ENCODE measurements around the gene ZNF678. TPM values are rescaled to one million over a fixed set of nuclear protein-coding genes. Genes with fewer than 3 reads are reported as not detected.

ZNF678 gene
- polyA plus RNA-seq (ENCODE audit: low read depth in 6 of 6) = 10 to 100 TPM in 5 of 6 donors, 1 to 10 TPM in 1; 6.5 to 19.5 (median 14.4) TPM

DNA sequence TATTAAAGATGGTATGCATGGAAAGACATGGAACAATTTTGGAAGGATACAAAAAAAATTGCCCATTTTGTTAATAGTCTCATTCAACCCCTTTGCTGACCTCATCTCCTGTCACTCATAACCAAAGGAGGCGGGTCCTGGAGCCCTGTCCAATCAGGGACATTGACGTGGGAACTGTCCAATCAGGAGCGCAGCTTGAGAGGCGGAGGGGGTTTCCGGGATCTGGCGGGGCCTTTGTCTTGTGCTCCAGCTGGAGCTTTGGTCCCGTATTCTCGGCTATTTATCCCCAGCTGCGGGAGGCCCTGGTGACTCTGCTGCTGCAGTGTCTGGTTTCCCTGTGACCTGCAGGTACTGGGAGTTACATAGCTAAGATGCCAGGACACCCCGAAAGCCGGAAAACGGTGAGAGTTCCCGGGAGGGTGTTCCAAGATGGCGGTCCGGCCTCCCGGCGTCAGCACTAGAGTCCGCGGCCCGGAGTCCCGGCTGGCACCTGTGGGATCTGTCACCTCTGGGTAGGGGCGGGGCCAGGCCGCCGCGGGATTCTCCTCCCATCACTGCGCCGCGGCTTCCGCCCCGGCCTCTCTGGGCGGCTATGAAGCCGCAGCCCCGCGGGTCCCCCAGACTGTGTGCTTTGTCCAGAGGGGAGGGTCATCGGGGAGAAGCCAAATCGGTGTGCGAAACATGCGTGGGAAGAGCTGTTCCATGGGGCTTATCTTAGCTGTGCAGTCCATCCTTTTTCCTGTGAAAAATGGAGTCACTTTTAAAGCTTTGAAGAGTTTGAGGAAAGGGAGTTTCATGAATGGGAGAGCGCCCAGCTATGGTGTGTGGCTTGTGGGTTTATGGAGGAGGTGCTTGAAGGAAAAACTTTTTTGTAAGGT is at the start of gene ZNF678:
ZNF678 (plus strand) TSS at position 233 of the 878 bp plus-strand sequence. CDS start 87,436 bp downstream, outside the sequence.
- ATAC-seq (ENCODE audit: low read depth in 2 of 2) (peak; percentile 88 to 89), DNase-seq (peak; percentile 89)
- Mint-ChIP-seq H3K27me3 (peaks cover 28 to 33% (median 32%) of the 10 kb centered on the region in 3 donors), H3K36me3 (peaks cover 5 to 25% of the 10 kb centered on the region in 2 donors), H3K9me3 (peaks cover 0 to 10% (median 3%) of the 10 kb centered on the region in 7 donors), H3K4me1 (peaks cover 36 to 63% (median 60%) of the 10 kb centered on the region in 3 donors), H3K27ac (peak within 1 kb of the TSS; percentile 97 to 99 (median 98)), H3K4me3 (peak within 1 kb of the TSS; percentile 95 to 99 (median 97))

DNA sequence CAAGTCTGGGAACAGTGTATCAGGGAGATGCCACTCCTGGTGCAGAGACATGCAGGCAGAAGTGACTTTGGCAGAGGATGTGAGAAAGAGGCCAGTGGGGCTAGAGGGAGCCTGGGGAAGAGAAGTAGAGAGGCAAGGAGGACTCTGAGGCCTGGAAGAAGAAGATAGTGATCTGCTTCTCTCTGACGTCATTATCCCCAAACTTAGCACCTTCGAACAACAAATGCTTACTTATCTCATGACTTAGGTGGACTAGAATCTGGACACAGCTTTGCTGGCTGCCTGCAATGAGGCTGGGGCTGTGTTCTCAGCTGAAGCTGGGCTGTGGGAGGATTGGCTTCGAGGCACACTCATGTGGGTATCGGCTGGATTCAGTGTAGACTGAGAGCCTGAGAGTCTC is 44.5 kb upstream of the ZNF678 start:
- Mint-ChIP-seq H3K4me1 (no peaks in the 10 kb centered on the region), H3K36me3 (no peaks in the 10 kb centered on the region), H3K27me3 (peaks cover 10 to 12% (median 11%) of the 10 kb centered on the region in 3 donors), H3K27ac (no peak overlapping the region), H3K4me3 (no peak overlapping the region), H3K9me3 (peaks cover 0 to 2% (median 0%) of the 10 kb centered on the region in 7 donors)
- no peak for DNase-seq
- no peak for ATAC-seq (ENCODE audit: low read depth in 2 of 2)

DNA sequence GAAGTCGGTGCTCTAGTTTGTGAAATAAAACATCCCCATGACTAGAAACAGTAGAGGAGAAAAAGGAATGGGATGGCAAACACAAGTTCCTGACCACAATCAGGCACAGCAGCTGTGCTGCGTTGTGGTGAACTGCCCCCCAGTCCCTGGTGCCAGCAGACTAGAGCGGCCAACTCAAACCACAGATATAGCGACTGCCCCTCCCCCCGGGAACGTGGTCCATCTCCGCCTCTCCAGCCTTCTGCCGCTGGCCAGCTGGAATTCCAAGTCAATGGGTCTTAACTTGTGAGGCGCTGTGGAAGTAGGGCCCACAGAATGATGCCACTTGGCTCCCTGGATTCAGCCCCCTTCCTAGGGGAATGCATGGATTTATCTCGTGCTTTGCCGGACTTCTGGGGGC is 41.6 kb upstream of the ZNF678 start:
- no peak for DNase-seq
- no peak overlapping the region for H3K4me3 Mint-ChIP-seq
- H3K4me1 Mint-ChIP-seq = no peaks in the 10 kb centered on the region
- H3K36me3 Mint-ChIP-seq = peaks cover 0 to 6% of the 10 kb centered on the region in 2 donors
- peaks cover 4 to 25% (median 12%) of the 10 kb centered on the region in 7 donors for H3K9me3 Mint-ChIP-seq
- H3K27me3 Mint-ChIP-seq = peaks cover 8 to 11% (median 8%) of the 10 kb centered on the region in 3 donors
- no peak for ATAC-seq (ENCODE audit: low read depth in 2 of 2)
- no peak overlapping the region for H3K27ac Mint-ChIP-seq

DNA sequence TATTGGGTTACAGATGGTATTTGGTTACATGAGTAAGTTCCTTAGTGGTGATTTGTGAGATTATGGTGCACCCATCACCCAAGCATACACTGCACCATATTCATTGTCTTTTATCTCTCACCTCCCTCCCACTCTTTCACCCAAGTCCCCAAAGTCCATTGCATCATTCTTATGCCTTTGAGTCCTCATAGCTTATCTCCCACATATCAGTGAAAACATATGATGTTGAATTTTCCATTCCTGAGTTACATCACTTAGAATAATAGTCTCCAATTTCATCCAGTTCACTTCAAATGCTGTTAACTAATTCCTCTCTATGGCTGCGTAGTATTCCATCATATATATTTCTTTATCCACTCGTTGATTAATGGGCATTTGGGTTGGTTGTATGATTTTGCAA is 36.8 kb upstream of the ZNF678 start:
- peaks cover 16 to 73% (median 54%) of the 10 kb centered on the region in 7 donors for H3K9me3 Mint-ChIP-seq

DNA sequence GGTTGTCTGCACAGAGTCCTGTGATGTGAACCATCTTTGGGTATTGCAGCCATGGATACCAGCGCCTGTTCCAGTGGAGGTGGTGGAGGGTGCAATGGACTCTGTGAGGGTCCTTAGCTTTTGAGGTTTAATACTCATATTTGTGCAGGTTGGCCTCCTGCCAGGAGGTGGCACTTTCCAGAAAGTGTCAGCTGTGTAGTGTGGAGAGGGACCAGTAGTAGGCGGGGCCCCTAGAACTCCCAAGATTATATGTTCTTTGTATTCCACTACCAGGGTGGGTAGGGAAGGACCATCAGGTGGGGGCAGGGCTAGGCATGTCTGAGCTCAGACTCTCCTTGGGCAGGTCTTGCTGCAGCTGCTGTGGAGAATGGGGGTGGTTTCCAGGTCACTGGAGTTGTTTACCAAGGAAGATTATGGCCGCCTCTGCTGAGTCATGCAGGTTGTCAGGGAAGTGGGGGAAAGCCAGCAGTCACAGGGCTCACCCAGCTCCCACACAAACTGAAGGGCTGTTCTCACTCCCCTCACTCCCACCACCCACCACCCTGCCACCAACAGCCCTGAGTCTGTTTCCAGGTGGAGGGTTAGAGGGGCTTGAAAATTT is 31.2 kb upstream of the ZNF678 start:
- Mint-ChIP-seq H3K27me3 (peaks cover 0 to 35% (median 0%) of the 10 kb centered on the region in 3 donors), H3K36me3 (peaks cover 0 to 28% of the 10 kb centered on the region in 2 donors), H3K4me1 (no peaks in the 10 kb centered on the region), H3K4me3 (no peak overlapping the region), H3K27ac (no peak overlapping the region), H3K9me3 (peaks cover 14 to 76% (median 43%) of the 10 kb centered on the region in 7 donors)
- ATAC-seq (ENCODE audit: low read depth in 2 of 2) = no peak
- no peak for DNase-seq

More for the DNA sequence above, 36.8 kb upstream of the ZNF678 start:
- DNase-seq (no peak), ATAC-seq (ENCODE audit: low read depth in 2 of 2) (no peak)
- no peak overlapping the region for H3K4me3 Mint-ChIP-seq
- no peak overlapping the region for H3K27ac Mint-ChIP-seq
- peaks cover 0 to 33% of the 10 kb centered on the region in 2 donors for H3K36me3 Mint-ChIP-seq
- no peaks in the 10 kb centered on the region for H3K4me1 Mint-ChIP-seq
- H3K27me3 Mint-ChIP-seq = peaks cover 2 to 32% (median 5%) of the 10 kb centered on the region in 3 donors

DNA sequence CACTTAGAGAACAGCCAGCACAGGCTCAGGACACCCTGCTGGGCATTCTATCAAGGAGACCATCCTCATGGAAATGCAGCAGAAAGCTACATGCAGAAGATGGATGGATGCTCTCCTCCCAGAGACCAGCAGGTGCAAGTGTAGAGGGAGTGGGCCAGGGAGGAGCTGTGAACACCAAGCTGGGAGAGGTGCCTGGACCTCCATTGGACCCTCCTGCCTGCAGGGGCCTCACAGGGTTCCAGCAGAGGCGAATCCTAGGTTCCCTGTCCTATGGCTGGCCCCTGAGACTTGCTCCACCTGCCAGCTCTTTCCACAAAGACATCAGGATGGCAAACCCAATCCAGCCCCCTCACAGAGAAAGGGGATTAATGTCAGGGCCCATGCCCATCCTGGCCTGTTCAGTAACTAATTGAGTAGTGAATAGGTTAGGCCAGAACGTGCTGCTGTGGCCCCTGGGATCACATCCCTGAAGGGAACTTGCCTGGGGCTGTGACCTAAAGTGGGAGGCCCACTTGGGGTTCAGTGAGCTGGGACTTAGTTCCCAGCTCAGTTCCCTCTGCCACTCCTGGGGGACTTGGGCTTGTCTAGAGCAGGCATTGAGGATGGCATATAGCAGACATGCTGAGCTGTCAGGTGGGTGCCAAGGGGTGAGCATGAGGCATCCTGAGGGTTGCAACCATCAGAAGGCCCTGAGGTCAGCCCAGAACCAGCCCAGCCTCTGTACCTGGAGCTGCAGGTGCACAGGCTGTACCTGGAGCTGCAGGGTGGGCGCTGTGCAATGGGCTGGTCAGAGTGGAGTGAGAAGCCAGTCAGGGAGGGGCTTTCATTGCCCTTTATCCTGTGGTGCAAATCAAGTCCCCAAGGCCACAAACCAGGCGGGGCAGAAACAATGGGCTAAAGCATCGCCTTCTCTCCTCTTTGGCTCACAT is 22.9 kb upstream of the ZNF678 start:
- no peaks in the 10 kb centered on the region for H3K36me3 Mint-ChIP-seq
- ATAC-seq (ENCODE audit: low read depth in 2 of 2) = no peak
- peaks cover 4 to 14% (median 9%) of the 10 kb centered on the region in 3 donors for H3K4me1 Mint-ChIP-seq
- H3K27me3 Mint-ChIP-seq = peaks cover 0 to 8% (median 0%) of the 10 kb centered on the region in 3 donors
- H3K4me3 Mint-ChIP-seq = peak overlapping the region in 6 of 8 donors; percentile 56 to 82 (median 74)
- DNase-seq = no peak
- peaks cover 0 to 3% (median 0%) of the 10 kb centered on the region in 7 donors for H3K9me3 Mint-ChIP-seq
- H3K27ac Mint-ChIP-seq = no peak overlapping the region

DNA sequence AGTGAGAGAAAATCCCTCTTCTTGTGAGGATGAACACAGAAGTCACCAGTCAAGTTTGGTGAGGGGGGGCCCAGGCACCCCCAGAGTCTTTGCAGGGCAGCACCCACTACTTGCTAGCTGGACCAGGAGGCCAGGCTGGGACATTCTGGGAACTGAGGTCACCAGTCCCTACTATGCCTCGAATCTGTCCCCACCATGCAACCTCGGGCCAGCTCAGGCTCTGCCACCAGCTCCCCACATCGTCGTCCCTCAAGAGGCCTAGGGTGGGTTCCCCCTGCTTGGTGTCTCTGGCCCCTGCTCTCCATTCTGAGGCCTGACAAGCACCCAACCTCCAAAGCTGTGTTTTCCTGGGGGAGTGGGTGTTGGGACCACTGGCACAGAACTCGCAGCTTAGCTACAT is 22.2 kb upstream of the ZNF678 start:
- Mint-ChIP-seq H3K4me3 (peak overlapping the region; percentile 56 to 82 (median 69)), H3K9me3 (peaks cover 0 to 2% (median 0%) of the 10 kb centered on the region in 7 donors), H3K27ac (no peak overlapping the region), H3K36me3 (no peaks in the 10 kb centered on the region), H3K4me1 (peaks cover 4 to 14% (median 9%) of the 10 kb centered on the region in 3 donors), H3K27me3 (peaks cover 0 to 8% (median 0%) of the 10 kb centered on the region in 3 donors)
- no peak for DNase-seq
- ATAC-seq (ENCODE audit: low read depth in 2 of 2) = no peak

DNA sequence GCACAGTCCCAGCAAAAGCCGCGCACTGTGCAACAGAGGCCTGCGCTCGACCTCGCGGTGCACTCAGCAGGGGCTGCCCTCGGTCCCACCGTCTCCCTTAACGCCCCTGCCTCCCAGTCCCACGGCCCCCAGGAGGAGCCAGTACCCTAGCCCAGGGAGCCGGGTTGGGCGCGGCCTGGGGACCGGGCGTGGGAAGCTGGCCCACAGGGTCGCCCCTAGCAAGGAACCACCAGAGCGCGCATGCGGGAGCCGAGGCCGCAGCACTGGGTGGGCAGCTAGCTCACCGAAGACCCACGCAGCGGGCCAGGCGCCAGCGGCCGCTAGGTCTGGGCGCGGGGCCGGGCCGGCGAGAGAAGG is 21.6 kb upstream of the ZNF678 start:
- no peaks in the 10 kb centered on the region for H3K36me3 Mint-ChIP-seq
- peaks cover 0 to 8% (median 1%) of the 10 kb centered on the region in 3 donors for H3K27me3 Mint-ChIP-seq
- peaks cover 0 to 2% (median 0%) of the 10 kb centered on the region in 7 donors for H3K9me3 Mint-ChIP-seq
- ATAC-seq (ENCODE audit: low read depth in 2 of 2) (no peak), DNase-seq (no peak)
- H3K4me3 Mint-ChIP-seq = peak overlapping the region; percentile 56 to 82 (median 69)
- no peak overlapping the region for H3K27ac Mint-ChIP-seq
- peaks cover 4 to 14% (median 9%) of the 10 kb centered on the region in 3 donors for H3K4me1 Mint-ChIP-seq

- Mint-ChIP-seq H3K4me1 (peaks cover 4 to 14% (median 9%) of the 10 kb centered on the region in 3 donors), H3K27ac (peak overlapping the region in 2 of 6 donors; percentile 20 to 91), H3K36me3 (no peaks in the 10 kb centered on the region), H3K27me3 (peaks cover 0 to 13% (median 8%) of the 10 kb centered on the region in 3 donors), H3K4me3 (peak overlapping the region; percentile 62 to 87 (median 73)), H3K9me3 (peaks cover 0 to 2% (median 0%) of the 10 kb centered on the region in 7 donors)
- peak; percentile 87 for DNase-seq
- ATAC-seq (ENCODE audit: low read depth in 2 of 2) = peak; percentile 93 to 95
Observed at GRCh38 chr1:227542153-227543120, 20.9 kb upstream of the ZNF678 start.

DNA sequence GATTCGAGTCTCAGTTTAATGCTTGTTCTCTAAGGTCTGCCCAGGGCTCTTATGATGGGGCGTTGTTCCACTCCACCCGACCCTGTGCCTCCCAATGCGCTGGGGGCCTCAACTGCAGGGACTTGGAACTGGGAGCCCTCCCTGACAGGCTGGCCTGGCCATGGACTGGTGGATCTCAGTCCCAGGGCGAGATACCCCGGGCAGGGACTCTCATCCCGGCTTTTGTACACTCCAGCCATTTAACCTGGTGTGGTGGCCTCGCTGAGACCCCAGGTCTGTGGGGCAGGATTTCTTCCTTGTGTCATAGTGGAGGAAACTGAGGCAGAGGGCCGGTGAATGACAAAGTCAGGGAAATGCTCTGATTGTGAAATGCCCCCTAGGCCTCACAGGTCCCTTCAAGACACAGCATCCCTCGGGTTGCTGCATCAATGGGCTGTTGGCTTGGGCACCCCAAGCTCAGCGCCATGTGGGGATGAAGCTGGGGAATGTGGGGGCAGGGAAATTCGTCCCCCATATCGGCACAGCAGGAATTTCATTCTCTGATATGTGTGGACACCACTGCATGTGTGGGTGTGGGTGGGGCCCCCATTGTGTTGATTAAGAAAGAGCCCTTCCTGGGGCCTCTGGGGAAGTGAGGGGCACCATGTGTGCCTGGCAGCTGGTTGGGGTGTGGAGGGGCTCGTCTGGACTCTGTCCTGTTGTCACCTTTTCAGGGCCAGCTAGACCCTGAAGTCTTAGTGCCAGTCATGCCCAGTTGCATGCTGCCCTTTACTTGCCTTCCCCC is 19.9 kb upstream of the ZNF678 start:
- Mint-ChIP-seq H3K9me3 (no peaks in the 10 kb centered on the region), H3K4me3 (peak overlapping the region in 7 of 8 donors; percentile 62 to 87 (median 72)), H3K4me1 (peaks cover 4 to 14% (median 9%) of the 10 kb centered on the region in 3 donors), H3K36me3 (no peaks in the 10 kb centered on the region), H3K27ac (peak overlapping the region in 1 of 6 donors; percentile 91), H3K27me3 (peaks cover 0 to 14% (median 7%) of the 10 kb centered on the region in 3 donors)
- no peak for ATAC-seq (ENCODE audit: low read depth in 2 of 2)
- no peak for DNase-seq
